ENCODE measurements around the gene MKNK2. TPM values are rescaled to one million over a fixed set of nuclear protein-coding genes. Genes with fewer than 3 reads are reported as not detected.

The MKNK2 gene
- total and polyA plus RNA-seq, 2 donors (not counting 1 experiment from before 2014, with no cell fraction given): 440 to 777 TPM

DNA sequence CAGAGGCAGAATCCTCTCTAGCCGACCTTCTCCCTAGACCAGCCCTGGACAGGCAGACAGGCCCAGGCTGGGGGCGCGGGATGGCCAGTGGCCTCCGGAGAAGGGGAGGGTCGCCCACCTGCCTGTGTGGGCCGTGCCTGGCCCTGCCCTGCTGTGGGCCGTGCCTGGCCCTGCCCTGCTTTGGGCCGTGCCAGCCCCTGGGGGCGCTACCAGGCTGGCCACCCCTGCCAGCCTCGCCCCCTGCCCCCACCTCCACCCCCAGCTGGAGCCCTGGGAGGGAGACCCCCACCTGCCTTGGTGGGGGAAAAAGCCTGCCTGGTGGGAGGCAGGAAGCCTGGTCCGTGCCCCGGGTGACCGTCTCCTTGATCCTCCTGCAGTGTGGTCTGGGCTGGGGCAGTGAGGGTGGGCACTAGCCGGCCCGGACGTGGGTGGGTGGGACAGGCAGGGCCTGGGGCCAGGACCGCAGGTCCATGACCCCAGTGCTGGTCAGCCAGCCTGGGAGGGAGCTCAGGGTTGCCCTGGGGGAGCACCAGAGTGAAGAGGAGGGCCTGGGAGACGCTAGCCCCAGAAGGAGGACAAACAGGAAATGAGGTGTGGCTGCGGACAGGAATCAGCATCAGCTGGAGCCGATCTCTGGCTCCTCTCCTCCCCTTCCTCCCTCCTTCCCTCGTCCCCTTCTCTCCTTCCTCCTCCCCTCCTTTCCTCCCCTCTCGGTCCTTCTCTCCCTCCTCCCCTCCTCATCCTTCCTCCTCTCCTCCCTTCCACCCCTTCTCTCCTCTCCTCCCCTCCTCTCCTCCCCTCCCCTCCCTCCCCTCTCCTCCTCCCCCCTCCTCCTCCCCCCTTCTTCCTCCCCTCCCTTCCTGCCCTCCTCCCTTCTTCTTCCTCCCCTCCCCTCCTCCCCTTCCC lies 5.1 kb upstream of the MKNK2 start:
- H3K9ac ChIP-seq (ENCODE audit: low read length): peak overlapping the region; percentile 32
- DNase-seq (no peak), ATAC-seq (ENCODE audit: low read depth) (no peak)
- peaks cover 28% of the 10 kb centered on the region for H3K79me2 ChIP-seq (ENCODE audit: control insufficient read depth, insufficient read depth, low read length)
- Mint-ChIP-seq H3K4me1 (peaks cover 64% of the 10 kb centered on the region), H3K27me3 (no peaks in the 10 kb centered on the region), H3K27ac (peak overlapping the region; percentile 94), H3K4me3 (peak overlapping the region; percentile 82), H3K9me3 (ENCODE audit: insufficient read depth) (no peaks in the 10 kb centered on the region)
- WGBS (ENCODE audit: insufficient coverage): 36% methylated on average over 18 of the region's 22 CpGs
- intact Hi-C loops (cut with micrococcal nuclease): no loop called here
- H3K4me1 ChIP-seq (ENCODE audit: control insufficient read depth in 2 of 2, insufficient read depth in 2 of 2, low read length in 2 of 2): peaks cover 69 to 91% of the 10 kb centered on the region in 2 donors
- H4K20me1 ChIP-seq (ENCODE audit: control insufficient read depth, insufficient read depth, low read length, poor library complexity, severe bottlenecking): no peaks in the 10 kb centered on the region
- peak overlapping the region; percentile 77 for H3K4me2 ChIP-seq (replicated peaks; ENCODE audit: low read depth, low read length, poor library complexity, severe bottlenecking)
- no peaks in the 10 kb centered on the region for H3K36me3 ChIP-seq (replicated peaks in 1 of 2; ENCODE audit: control extremely low read depth in 1 of 2, control insufficient read depth in 1 of 2, extremely low read depth in 1 of 2, insufficient read depth in 2 of 2, low read length in 1 of 2)
- CTCF ChIA-PET: interaction anchor here (1.0 to 1.1 kb wide), 2 partner anchors 27 to 35 kb away, joined by 3 read pairs; no protein-coding TSS in a partner anchor
- H3K4me3 ChIP-seq (ENCODE audit: control extremely low read depth in 1 of 5, extremely low read depth in 1 of 5, insufficient read depth in 1 of 5, low read depth in 2 of 5, low read length in 4 of 5): peak overlapping the region in 3 of 5 experiments; percentile 12 to 33 (median 30)
- TF ChIP-seq CTCF (IDR thresholded peaks at IDR 0.05): no peak
- TF ChIP-seq EZH2 (IDR thresholded peaks at IDR 0.05; ENCODE audit: borderline replicate concordance, insufficient read depth, low read depth, low read length, poor library complexity, severe bottlenecking): no peak
- no peaks in the 10 kb centered on the region for H3K27me3 ChIP-seq (replicated peaks in 1 of 4; ENCODE audit: control extremely low read depth in 1 of 4, control insufficient read depth in 3 of 4, insufficient read depth in 4 of 4, low read length in 3 of 4)
- POLR2A ChIA-PET: interaction anchor here (0.5 to 1.4 kb wide), 7 partner anchors 14 to 803 kb away, joined by 3 to 6 read pairs (median 4); partner anchors contain the start of gene PEAK3
- peaks cover 0 to 3% (median 0%) of the 10 kb centered on the region in 3 donors for H3K9me3 ChIP-seq (ENCODE audit: control extremely low read depth in 1 of 3, control insufficient read depth in 2 of 3, insufficient read depth in 1 of 3, low read length in 2 of 3)
- H2AFZ ChIP-seq (ENCODE audit: insufficient read depth, low read depth, low read length, poor library complexity, severe bottlenecking): peak overlapping the region; percentile 38
- H3K27ac ChIP-seq (ENCODE audit: low read length in 2 of 2): peak overlapping the region; percentile 69 to 99

Data from B cell (primary cell).